ENCODE measurements around the gene MTR.

DNA sequence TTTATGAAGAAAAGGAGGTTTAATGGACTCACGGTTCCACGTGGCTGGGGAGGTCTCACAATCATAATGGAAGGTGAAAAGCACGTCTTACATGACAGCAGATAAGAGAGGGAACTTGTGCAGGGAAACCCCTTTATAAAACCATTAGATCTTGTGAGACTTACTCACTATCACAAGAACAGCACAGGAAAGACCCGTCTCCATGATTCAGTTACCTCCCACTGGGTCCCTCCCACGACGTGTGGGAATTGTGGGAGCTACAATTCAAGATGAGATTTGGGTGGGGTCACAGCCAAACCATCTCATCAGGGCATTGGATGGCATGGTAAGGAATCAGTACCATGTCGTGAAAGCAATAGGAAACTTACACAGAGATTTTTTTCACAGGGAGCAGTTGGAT, 63.1 kb downstream of the MTR start:
- TF ChIP-seq SIN3A (IDR thresholded peaks at IDR 0.05; ENCODE audit: borderline replicate concordance, insufficient read depth, low read length) (no peak), FOXP2 (optimal IDR thresholded peaks at IDR 0.05; ENCODE audit: borderline replicate concordance, extremely low read depth, extremely low read length, insufficient read depth) (no peak)

All from PFSK-1 (cell line).